ENCODE data around the gene PIK3R2. TPM values are rescaled to one million over a fixed set of nuclear protein-coding genes. Genes with fewer than 3 reads are reported as not detected.

Gene PIK3R2
- total RNA-seq, 1 donor from 2014 or later: 94.7 TPM

GRCh38 chr19:18126097-18126496 lies 26.9 kb upstream of the PIK3R2 start:
- Mint-ChIP-seq H3K36me3 (peaks cover 23% of the 10 kb centered on the region), H3K27ac (no peak overlapping the region), H3K4me1 (no peaks in the 10 kb centered on the region), H3K9me3 (no peaks in the 10 kb centered on the region), H3K27me3 (ENCODE audit: low read depth) (no peaks in the 10 kb centered on the region), H3K4me3 (no peak overlapping the region)
- DNase-seq (ENCODE audit: low spot score in 2 of 2, unreplicated experiment in 2 of 2): no peak
- TF ChIP-seq, protein P1, sequence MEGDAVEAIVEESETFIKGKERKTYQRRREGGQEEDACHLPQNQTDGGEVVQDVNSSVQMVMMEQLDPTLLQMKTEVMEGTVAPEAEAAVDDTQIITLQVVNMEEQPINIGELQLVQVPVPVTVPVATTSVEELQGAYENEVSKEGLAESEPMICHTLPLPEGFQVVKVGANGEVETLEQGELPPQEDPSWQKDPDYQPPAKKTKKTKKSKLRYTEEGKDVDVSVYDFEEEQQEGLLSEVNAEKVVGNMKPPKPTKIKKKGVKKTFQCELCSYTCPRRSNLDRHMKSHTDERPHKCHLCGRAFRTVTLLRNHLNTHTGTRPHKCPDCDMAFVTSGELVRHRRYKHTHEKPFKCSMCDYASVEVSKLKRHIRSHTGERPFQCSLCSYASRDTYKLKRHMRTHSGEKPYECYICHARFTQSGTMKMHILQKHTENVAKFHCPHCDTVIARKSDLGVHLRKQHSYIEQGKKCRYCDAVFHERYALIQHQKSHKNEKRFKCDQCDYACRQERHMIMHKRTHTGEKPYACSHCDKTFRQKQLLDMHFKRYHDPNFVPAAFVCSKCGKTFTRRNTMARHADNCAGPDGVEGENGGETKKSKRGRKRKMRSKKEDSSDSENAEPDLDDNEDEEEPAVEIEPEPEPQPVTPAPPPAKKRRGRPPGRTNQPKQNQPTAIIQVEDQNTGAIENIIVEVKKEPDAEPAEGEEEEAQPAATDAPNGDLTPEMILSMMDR (IDR thresholded peaks at IDR 0.05; ENCODE audit: unreplicated experiment): no peak

- Mint-ChIP-seq H3K4me1 (no peaks in the 10 kb centered on the region), H3K4me3 (no peak overlapping the region), H3K27me3 (ENCODE audit: low read depth) (no peaks in the 10 kb centered on the region), H3K9me3 (no peaks in the 10 kb centered on the region), H3K27ac (no peak overlapping the region), H3K36me3 (peaks cover 30% of the 10 kb centered on the region)
- TF ChIP-seq, protein P1 (IDR thresholded peaks at IDR 0.05; ENCODE audit: unreplicated experiment): no peak
- no peak for DNase-seq (ENCODE audit: low spot score in 2 of 2, unreplicated experiment in 2 of 2)
These were observed 24.9 kb upstream of the PIK3R2 start for GRCh38 chr19:18128044-18128443.

GRCh38 chr19:18128805-18129204 lies 24.2 kb upstream of the PIK3R2 start:
- H3K27ac Mint-ChIP-seq: no peak overlapping the region
- TF ChIP-seq, protein P1 (IDR thresholded peaks at IDR 0.05; ENCODE audit: unreplicated experiment): no peak
- no peak for DNase-seq (ENCODE audit: low spot score in 2 of 2, unreplicated experiment in 2 of 2)
- H3K4me1 Mint-ChIP-seq: no peaks in the 10 kb centered on the region
- H3K36me3 Mint-ChIP-seq: peaks cover 26% of the 10 kb centered on the region
- no peak overlapping the region for H3K4me3 Mint-ChIP-seq
- H3K27me3 Mint-ChIP-seq (ENCODE audit: low read depth): no peaks in the 10 kb centered on the region
- no peaks in the 10 kb centered on the region for H3K9me3 Mint-ChIP-seq

DNA sequence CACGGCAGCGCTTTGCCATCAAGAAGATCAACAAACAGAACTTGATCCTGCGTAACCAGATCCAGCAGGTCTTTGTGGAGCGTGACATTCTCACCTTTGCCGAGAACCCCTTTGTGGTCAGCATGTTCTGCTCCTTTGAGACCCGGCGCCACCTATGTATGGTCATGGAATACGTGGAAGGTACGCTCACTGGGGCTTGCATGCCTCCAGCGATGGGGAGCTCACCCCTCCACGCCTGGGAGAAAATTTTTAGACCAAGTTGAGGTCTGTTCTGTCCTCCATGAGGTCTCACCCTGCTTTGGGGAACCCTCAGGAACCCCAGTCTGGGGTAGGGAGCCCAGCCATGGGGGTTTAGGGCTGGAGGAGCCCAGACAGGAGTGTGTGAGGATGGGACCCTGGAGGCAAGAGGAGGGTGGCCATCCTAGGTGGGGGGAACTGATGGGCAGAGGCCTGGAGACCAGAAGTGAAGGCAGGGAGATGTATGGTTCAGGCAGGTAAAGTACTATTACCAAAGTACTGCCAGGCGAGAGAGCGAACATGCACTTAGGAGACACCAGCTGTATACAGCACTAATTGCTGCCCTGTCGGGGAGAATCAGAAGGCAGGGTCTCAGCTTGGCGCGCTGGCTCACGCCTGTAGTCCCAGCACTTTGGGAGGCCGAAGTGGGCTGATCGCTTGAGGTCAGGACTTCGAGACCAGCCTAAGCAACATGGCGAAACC lies 22.3 kb upstream of the PIK3R2 start:
- Mint-ChIP-seq H3K36me3 (peaks cover 24% of the 10 kb centered on the region), H3K27ac (no peak overlapping the region), H3K4me3 (no peak overlapping the region), H3K4me1 (no peaks in the 10 kb centered on the region), H3K9me3 (no peaks in the 10 kb centered on the region), H3K27me3 (ENCODE audit: low read depth) (no peaks in the 10 kb centered on the region)
- TF ChIP-seq, protein P1 (IDR thresholded peaks at IDR 0.05; ENCODE audit: unreplicated experiment): no peak
- no peak for DNase-seq (ENCODE audit: low spot score in 2 of 2, unreplicated experiment in 2 of 2)

- TF ChIP-seq, protein P1 (IDR thresholded peaks at IDR 0.05; ENCODE audit: unreplicated experiment): no peak
- Mint-ChIP-seq H3K27me3 (ENCODE audit: low read depth) (no peaks in the 10 kb centered on the region), H3K9me3 (no peaks in the 10 kb centered on the region), H3K4me3 (no peak overlapping the region), H3K4me1 (no peaks in the 10 kb centered on the region), H3K36me3 (peaks cover 24% of the 10 kb centered on the region), H3K27ac (no peak overlapping the region)
- DNase-seq (ENCODE audit: low spot score in 2 of 2, unreplicated experiment in 2 of 2): no peak
These were observed 20.9 kb upstream of the PIK3R2 start for GRCh38 chr19:18131841-18132596.

Measured in mesothelial cell of epicardium (in vitro differentiated cells).